Measurements from ENCODE around the gene PVALB.

The PVALB gene

DNA sequence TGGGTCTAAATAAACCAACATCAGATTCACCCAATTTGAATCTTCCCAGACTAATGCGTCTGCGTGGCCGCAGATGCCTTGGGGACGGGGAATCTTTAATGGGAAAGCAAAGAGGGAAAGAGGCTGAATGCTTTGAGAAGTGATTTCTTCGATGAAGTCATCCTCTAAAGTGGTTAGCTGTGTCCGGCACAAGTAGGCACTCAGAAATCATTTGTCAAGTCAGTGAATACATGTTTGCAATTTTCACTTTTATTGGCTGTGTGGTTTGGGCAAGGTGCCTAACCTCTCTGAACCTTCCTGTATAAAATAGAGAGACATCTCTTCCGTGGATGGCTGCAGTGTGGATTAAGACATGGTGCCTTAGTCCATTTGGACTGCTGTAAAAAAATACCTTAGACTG lies 21.2 kb downstream of the PVALB start:
- DNase-seq (ENCODE audit: low read depth), result no peak
- TF ChIP-seq, protein P1, sequence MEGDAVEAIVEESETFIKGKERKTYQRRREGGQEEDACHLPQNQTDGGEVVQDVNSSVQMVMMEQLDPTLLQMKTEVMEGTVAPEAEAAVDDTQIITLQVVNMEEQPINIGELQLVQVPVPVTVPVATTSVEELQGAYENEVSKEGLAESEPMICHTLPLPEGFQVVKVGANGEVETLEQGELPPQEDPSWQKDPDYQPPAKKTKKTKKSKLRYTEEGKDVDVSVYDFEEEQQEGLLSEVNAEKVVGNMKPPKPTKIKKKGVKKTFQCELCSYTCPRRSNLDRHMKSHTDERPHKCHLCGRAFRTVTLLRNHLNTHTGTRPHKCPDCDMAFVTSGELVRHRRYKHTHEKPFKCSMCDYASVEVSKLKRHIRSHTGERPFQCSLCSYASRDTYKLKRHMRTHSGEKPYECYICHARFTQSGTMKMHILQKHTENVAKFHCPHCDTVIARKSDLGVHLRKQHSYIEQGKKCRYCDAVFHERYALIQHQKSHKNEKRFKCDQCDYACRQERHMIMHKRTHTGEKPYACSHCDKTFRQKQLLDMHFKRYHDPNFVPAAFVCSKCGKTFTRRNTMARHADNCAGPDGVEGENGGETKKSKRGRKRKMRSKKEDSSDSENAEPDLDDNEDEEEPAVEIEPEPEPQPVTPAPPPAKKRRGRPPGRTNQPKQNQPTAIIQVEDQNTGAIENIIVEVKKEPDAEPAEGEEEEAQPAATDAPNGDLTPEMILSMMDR (IDR thresholded peaks at IDR 0.05; ENCODE audit: low read length, missing control alignments), result no peak

DNA sequence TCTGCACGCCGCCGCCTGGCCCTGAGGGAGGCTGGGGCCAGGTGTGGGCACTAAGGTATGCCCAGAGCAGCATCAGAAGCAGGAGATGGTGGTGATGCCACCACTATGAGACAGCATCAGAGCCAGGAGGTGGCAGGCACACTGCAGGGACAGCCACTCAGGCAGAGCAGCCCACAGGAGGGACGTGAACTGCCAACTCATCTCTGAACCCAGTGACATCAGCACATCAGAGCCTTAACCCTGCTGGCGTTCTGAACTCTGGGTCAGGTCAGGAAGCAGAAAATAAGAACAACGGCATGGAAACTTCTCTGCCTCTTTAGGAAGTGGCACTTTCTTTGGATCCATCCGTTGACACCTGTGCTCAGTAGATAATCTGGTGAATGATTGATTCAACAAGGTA lies 26.2 kb downstream of the PVALB start:
- H3K4me3 ChIP-seq (replicated peaks; ENCODE audit: low read depth, low read length), result no peak overlapping the region
- TF ChIP-seq, protein P1 (IDR thresholded peaks at IDR 0.05; ENCODE audit: low read length, missing control alignments), result no peak
- no peak for DNase-seq (ENCODE audit: low read depth)

More for the DNA sequence above, 21.2 kb downstream of the PVALB start:
- H3K4me3 ChIP-seq (replicated peaks; ENCODE audit: low read depth, low read length), result no peak overlapping the region

DNA sequence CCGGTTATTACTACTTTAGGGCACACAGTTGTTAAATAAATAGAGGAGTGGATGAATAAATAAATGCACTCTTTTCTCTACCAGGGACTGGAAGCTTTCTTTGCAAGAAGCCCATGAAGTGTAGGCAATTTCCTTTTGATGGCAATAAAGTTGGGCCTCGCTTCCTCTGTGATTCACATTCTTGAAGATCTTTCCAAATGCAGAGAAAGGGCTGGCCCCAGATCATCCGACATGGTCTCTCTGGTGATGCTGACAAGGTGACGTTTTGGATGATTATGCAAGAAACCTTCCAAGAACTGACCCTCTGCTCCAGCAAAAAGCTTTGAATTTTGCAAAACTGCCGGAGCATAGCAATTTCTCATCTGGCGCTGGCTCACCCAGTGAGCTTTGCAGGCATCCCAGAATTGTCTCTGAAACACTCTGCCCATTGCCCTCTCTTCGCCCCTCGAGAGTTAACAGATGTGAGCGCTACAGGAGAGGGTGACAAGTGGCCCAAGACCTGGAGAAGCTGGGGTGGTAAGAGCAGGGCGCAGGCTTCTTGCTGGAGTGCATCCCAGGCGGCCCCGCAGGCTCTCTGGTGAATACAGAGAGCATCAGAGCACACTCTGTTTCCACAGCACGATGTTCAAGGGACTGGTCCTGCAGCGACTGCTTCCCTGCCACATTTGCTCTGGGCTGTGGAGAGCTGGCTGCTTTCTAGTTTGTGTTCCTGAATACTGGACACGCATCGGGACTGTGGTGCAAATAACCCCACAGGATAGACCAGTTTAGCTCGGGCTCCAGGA lies 29.4 kb downstream of the PVALB start:
- TF ChIP-seq, protein P1 (IDR thresholded peaks at IDR 0.05; ENCODE audit: low read length, missing control alignments), result no peak
- peak; percentile 23 for DNase-seq (ENCODE audit: low read depth)
- no peak overlapping the region for H3K4me3 ChIP-seq (replicated peaks; ENCODE audit: low read depth, low read length)

DNA sequence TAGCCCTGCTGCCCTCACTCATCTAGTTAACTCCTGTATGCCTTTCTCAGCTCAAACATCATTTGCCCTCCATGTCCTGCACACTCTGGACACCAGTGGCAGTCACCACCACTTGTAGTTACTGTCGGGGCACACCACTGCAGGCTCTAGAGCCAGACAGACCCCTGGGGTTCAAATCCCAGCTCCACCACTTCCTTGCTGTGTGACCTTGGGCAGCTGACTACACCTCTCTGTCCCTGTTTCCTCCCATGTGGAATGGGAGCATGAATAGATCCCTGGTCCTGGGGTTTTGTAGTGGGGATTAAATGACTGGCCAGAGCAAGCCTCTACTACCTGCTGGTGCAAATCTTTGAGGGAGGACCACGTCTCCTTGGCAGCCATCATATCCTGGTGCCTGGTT lies 33.1 kb downstream of the PVALB start:
- no peak overlapping the region for H3K4me3 ChIP-seq (replicated peaks; ENCODE audit: low read depth, low read length)
- DNase-seq (ENCODE audit: low read depth), result no peak
- TF ChIP-seq, protein P1 (IDR thresholded peaks at IDR 0.05; ENCODE audit: low read length, missing control alignments), result no peak

DNA sequence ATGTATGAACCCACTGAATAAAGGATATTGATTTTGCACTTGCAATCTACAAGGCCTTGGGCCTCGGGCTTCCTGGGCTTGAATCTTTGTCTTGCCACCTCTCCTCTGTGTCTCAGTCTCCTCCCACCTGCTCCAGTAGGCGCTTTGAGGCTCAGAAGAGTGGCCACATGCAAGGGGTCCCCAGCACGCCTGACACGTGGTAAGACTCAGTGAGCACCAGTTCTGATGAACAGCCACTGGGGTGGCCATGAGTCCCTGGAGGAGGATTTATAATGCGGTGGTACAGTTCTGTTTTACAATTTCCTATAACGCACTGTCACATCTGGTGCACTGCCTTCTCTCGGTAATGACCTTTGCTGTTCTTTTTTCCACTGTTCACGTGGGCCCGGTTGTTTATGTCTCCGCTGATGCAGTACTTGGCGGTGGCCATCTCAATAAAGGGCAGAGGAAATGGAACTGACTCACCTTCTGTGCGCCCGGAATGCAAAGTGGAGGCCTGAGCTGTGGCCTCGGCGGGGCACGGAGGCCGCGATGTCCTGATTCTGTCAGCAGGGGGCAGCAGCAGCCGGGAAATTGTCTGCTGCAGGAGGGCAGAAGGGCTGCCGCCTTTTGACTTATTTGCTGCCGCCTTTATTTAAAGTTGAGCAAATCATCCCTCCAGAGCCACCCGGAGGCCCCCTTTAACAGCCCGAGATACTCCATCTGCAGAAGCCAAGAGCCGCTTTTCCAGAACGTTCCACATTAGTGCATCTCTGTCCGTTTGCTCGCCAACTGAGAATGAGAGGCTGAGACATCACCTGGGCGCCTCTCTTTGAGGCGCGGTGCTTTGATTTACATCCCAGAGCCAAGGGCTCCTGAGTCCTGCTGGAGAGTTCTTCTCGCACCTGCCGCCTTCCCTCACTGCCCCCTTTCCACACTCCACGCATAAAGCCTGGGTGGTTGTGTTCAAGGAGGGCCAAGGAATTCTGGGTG lies 34.9 kb downstream of the PVALB start:
- H3K4me3 ChIP-seq (replicated peaks; ENCODE audit: low read depth, low read length), result no peak overlapping the region
- TF ChIP-seq, protein P1 (IDR thresholded peaks at IDR 0.05; ENCODE audit: low read length, missing control alignments), result peak; percentile 82

DNA sequence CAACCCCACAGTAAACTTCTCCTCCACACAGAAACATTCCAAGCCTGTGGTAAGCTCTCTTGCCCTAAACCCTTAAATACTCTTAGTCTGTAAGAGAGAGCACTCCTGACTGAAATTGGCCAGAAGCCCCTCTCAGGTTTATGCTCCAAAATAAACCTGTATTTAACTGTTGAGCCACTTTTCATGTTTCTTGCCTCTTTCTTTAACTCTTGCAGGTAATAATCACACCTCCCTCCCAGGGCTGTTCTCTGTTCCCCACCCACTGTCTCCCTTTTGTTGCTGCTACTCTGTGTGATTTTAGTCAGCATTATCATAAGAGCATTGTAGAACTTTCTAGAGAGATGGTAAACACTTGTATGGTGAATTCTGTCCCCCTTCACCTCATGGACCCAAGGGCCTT lies 38.8 kb downstream of the PVALB start:
- no peak for DNase-seq (ENCODE audit: low read depth)
- TF ChIP-seq, protein P1 (IDR thresholded peaks at IDR 0.05; ENCODE audit: low read length, missing control alignments), result no peak
- H3K4me3 ChIP-seq (replicated peaks; ENCODE audit: low read depth, low read length), result no peak overlapping the region

More for the DNA sequence above, 34.9 kb downstream of the PVALB start:
- peak; percentile 84 for DNase-seq (ENCODE audit: low read depth)
